Spleen (tissue), 7 donors: ENCODE data around the gene CDADC1.

ENCODE experiments used
- CTCF ChIP-seq, 11 experiments: fragments of 200-600 bp in 7 of 11; fragments of 450-650 bp in 4 of 11; sonication (generic) in 4 of 11; IDR thresholded peaks in 8 of 11; conservative IDR thresholded peaks in 3 of 11; 1 replicate in 7 of 11; 2 replicates in 4 of 11; pipeline versions ENCODE4 v1.4.0 to v1.8.0; 2016 to 2021; ENCODE audit warnings: antibody characterized with exemption in 11 of 11, inconsistent platforms in 4 of 11, mild to moderate bottlenecking in 1 of 11
- POLR2AphosphoS5 ChIP-seq, 3 donors: sonication (generic); formaldehyde crosslinking; IDR thresholded peaks; one replicate each; pipeline ENCODE4 v1.5.1; 2017; ENCODE audit warnings: antibody characterized with exemption in 3 of 3
- donor health status: DM: no; HTN: no; CAD: no; lungs with moderate emphysema.
- donor health status: DM: no; HTN: no; CAD: no.
- donor health status: DM: no; HTN: no; CAD: no.

- no peak for TF ChIP-seq POLR2AphosphoS5 (IDR thresholded peaks at IDR 0.05)
- no peak for TF ChIP-seq CTCF (IDR thresholded peaks at IDR 0.05 in 8 of 11, conservative IDR thresholded peaks at IDR 0.05 in 3 of 11)
Measured at GRCh38 chr13:49342454-49342853, 94.7 kb downstream of the CDADC1 start.
